ENCODE data around the gene IRAK2.

- TF ChIP-seq CTCF (IDR thresholded peaks at IDR 0.05) (no peak), POLR2A (IDR thresholded peaks at IDR 0.05) (no peak)
Observed at GRCh38 chr3:10170915-10171478, 6.3 kb downstream of the IRAK2 start.
